Measurements from ENCODE around the gene MRS2. TPM values are rescaled to one million over a fixed set of nuclear protein-coding genes. Genes with fewer than 3 reads are reported as not detected.
A peak's percentile ranks its signal among the peaks of the same experiment; 100 is the strongest.

MRS2 gene
- total RNA-seq, 1 experiment from 2014 or later: 49.7 TPM

DNA sequence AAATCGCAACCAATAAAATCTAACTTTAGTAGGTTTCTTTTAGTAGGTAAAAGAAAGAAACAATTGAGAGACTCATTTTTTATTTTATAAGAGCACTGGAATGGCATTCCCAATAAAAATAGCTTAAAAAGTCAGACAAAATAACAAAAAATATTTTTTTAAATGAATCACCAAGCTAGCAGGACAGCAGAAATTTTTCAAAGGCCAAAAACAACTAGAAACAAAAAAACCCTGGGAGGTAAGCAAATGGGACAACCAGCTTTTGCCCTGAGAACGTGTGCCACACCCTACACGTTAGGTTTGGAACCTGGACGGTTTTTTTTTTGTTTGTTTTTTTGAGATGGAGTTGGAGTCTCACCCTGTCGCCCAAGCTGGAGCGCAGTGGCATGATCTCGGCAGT, 67.1 kb downstream of the MRS2 start:
- H3K9me3 ChIP-seq (ENCODE audit: insufficient read depth, low read depth): no peaks in the 10 kb centered on the region
- CTCF ChIA-PET: no interaction called here
- H3K4me1 ChIP-seq (replicated peaks; ENCODE audit: insufficient read depth): peaks cover 25% of the 10 kb centered on the region
- H3K36me3 ChIP-seq (ENCODE audit: low read depth): no peaks in the 10 kb centered on the region
- H3K27me3 ChIP-seq (ENCODE audit: insufficient read depth, low read depth): no peaks in the 10 kb centered on the region
- H3K4me3 ChIP-seq: no peak overlapping the region
- TF ChIP-seq EZH2 (IDR thresholded peaks at IDR 0.05; ENCODE audit: low read depth): no peak
- TF ChIP-seq, protein P1, sequence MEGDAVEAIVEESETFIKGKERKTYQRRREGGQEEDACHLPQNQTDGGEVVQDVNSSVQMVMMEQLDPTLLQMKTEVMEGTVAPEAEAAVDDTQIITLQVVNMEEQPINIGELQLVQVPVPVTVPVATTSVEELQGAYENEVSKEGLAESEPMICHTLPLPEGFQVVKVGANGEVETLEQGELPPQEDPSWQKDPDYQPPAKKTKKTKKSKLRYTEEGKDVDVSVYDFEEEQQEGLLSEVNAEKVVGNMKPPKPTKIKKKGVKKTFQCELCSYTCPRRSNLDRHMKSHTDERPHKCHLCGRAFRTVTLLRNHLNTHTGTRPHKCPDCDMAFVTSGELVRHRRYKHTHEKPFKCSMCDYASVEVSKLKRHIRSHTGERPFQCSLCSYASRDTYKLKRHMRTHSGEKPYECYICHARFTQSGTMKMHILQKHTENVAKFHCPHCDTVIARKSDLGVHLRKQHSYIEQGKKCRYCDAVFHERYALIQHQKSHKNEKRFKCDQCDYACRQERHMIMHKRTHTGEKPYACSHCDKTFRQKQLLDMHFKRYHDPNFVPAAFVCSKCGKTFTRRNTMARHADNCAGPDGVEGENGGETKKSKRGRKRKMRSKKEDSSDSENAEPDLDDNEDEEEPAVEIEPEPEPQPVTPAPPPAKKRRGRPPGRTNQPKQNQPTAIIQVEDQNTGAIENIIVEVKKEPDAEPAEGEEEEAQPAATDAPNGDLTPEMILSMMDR (conservative IDR thresholded peaks at IDR 0.05): no peak
- POLR2A ChIA-PET (ENCODE audit: unreplicated experiment): interaction anchor here (0.6 kb wide), 1 partner anchor 13 kb away, joined by 7 read pairs; no protein-coding TSS in a partner anchor
- no peak for DNase-seq
- no peak overlapping the region for H2AFZ ChIP-seq
- H4K20me1 ChIP-seq (ENCODE audit: insufficient read depth): no peaks in the 10 kb centered on the region
- no TSS peak for BruUV-seq (replicated peaks)
- peaks cover 16% of the 10 kb centered on the region; the same call in 1 of the 2 replicates for H3F3A ChIP-seq (ENCODE audit: insufficient read depth, low read depth)
- H3K4me2 ChIP-seq: no peak overlapping the region
- no peaks in the 10 kb centered on the region for H3K9me2 ChIP-seq (ENCODE audit: insufficient read depth)
- H3K27ac ChIP-seq: no peak overlapping the region
- intact Hi-C loops (cut with micrococcal nuclease; ENCODE audit: unreplicated experiment): no loop called here
- H3K79me2 ChIP-seq (ENCODE audit: low read depth): no peaks in the 10 kb centered on the region

DNA sequence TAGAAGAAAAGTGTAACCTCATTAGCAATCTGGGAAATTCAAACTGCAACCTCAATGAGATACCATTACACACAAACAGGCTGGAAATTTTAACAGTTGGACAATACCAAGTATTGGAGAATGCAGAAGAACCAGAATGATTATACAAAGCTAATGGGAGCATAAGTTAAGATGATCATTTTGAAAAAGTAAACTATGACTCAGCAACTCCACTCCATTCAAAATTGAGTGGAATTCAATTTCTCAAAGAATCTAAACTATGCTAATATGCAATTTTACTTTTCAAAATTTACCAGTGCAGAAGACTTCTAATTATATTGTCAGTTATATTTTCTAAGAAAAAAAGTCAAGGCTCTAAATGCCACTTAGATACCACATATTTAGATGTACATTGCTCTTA, 69.4 kb downstream of the MRS2 start:
- Histone ChIP-seq H2AFZ (no peak overlapping the region), H4K20me1 (ENCODE audit: insufficient read depth) (no peaks in the 10 kb centered on the region), H3K9me3 (ENCODE audit: insufficient read depth, low read depth) (no peaks in the 10 kb centered on the region), H3K4me1 (replicated peaks; ENCODE audit: insufficient read depth) (peaks cover 25% of the 10 kb centered on the region), H3K36me3 (ENCODE audit: low read depth) (no peaks in the 10 kb centered on the region), H3K4me2 (peak overlapping the region; percentile 42), H3K4me3 (peak overlapping the region; percentile 10; the same call in 1 of the 2 replicates), H3K27me3 (ENCODE audit: insufficient read depth, low read depth) (no peaks in the 10 kb centered on the region), H3K27ac (peak overlapping the region; percentile 93), H3K9me2 (ENCODE audit: insufficient read depth) (no peaks in the 10 kb centered on the region), H3F3A (ENCODE audit: insufficient read depth, low read depth) (peaks cover 16% of the 10 kb centered on the region; the same call in 1 of the 2 replicates), H3K79me2 (ENCODE audit: low read depth) (no peaks in the 10 kb centered on the region)
- intact Hi-C loops (cut with micrococcal nuclease; ENCODE audit: unreplicated experiment): no loop called here
- POLR2A ChIA-PET (ENCODE audit: unreplicated experiment): interaction anchor here (0.6 kb wide), 1 partner anchor 12 kb away, joined by 3 read pairs; no protein-coding TSS in a partner anchor
- TF ChIP-seq, protein P1 (conservative IDR thresholded peaks at IDR 0.05): no peak
- no peak for TF ChIP-seq EZH2 (IDR thresholded peaks at IDR 0.05; ENCODE audit: low read depth)
- CTCF ChIA-PET: no interaction called here
- peak in 1 of 2 experiments; percentile 88 for DNase-seq
- BruUV-seq (replicated peaks): no TSS peak

Other genes starting within 250 kb of the MRS2 start
- 4.2 and 5.6 TPM in 2 replicates for gene DCDC2, start 44.9 kb upstream of the MRS2 start, total RNA-seq (2021)
- gene GPLD1, start 86.6 kb downstream of the MRS2 start, total RNA-seq (2021): 1.7 and 2.0 TPM in 2 replicates
- 19.1 and 21.2 TPM in 2 replicates for gene ALDH5A1, start 92.0 kb downstream of the MRS2 start, total RNA-seq (2021)
- gene KIAA0319, start 243.3 kb downstream of the MRS2 start, total RNA-seq (2021): 14.4 and 15.3 TPM in 2 replicates